HepG2 (cell line): Measurements from ENCODE around the gene OCIAD2. TPM values are rescaled to one million over a fixed set of nuclear protein-coding genes. Genes with fewer than 3 reads are reported as not detected.

Experiments
- ATAC-seq: fragments of 200-7000 bp; cut with Tn5 transposase; 3 replicates; pipeline ENCODE4 v1.9.1; 2020; ENCODE audit warnings: mild to moderate bottlenecking, moderate library complexity
- BruUV-seq: library from RNA; stranded (reverse); fragments of 400-500 nt; replicated peaks from 2 replicates; lab custom pipeline; 2021; lab: Mats Ljungman, UMichigan
- CTCF ChIA-PET: fragments of 300-600 bp; formaldehyde crosslinking; extraction: SDS; loops from one replicate; lab custom pipeline; 2021; ENCODE audit warnings: low total read pairs, inconsistent platforms, low intra/inter-chr PET ratio; lab: Yijun Ruan, JAX
- POLR2A ChIA-PET: fragments of 350-600 bp; sonication (Branson Sonifier 250); formaldehyde crosslinking; loops from one replicate; lab custom pipeline; 2020; ENCODE audit warnings: antibody characterized with exemption, inconsistent platforms; lab: Yijun Ruan, JAX
- DNase-seq: peaks from one replicate; pipeline ENCODE4 v3.0.0-alpha.2; 2015; ENCODE audit warnings: low spot score
- FAIRE-seq: peaks from 3 replicates; lab custom pipeline; 2011; peaks lifted over from hg19 to GRCh38; lab: Jason Lieb, UNC
- H2AFZ ChIP-seq: one replicate; pipeline ENCODE4 v1.6.1; 2011; ENCODE audit warnings: low read length, inconsistent platforms
- H3K27ac ChIP-seq: fragments of 300-600 bp; 3 replicates; pipeline ENCODE4 v1.8.0; 2011; ENCODE audit warnings: mixed run types, mild to moderate bottlenecking, mixed read lengths, low read length, inconsistent platforms; ENCODE audit not compliant: insufficient read depth; ENCODE audit errors: extremely low read length
- H3K27me3 ChIP-seq, 2 experiments: fragments of 200-600 bp in 1 of 2; 2 replicates in 1 of 2; 3 replicates in 1 of 2; pipeline versions ENCODE4 v1.6.0 to v1.8.0; 2011; ENCODE audit warnings: low read length in 2 of 2, mild to moderate bottlenecking in 2 of 2, moderate library complexity in 2 of 2, inconsistent platforms in 1 of 2; ENCODE audit not compliant: insufficient read depth in 2 of 2, control insufficient read depth in 1 of 2
- H3K36me3 ChIP-seq, 2 experiments: fragments of 200-600 bp in 1 of 2; replicated peaks in 1 of 2; 2 replicates in 1 of 2; 3 replicates in 1 of 2; pipeline versions ENCODE4 v1.5.1 to v1.8.0; 2011; ENCODE audit warnings: low read length in 2 of 2, inconsistent platforms in 1 of 2; ENCODE audit not compliant: insufficient read depth in 2 of 2, control insufficient read depth in 1 of 2
- H3K4me1 ChIP-seq: 2 replicates; pipeline ENCODE4 v1.5.1; 2012; ENCODE audit warnings: low read length, inconsistent platforms; ENCODE audit not compliant: insufficient read depth
- H3K4me2 ChIP-seq: 2 replicates; pipeline ENCODE4 v1.6.0; 2011; ENCODE audit warnings: low read depth, low read length, inconsistent platforms
- H3K4me3 ChIP-seq, 3 experiments: fragments of 200-600 bp in 1 of 3; sonication (generic), shearing (Covaris generic) in 1 of 3; replicated peaks in 1 of 3; 2 replicates each; pipeline ENCODE4 v1.5.1; 2011 to 2016; ENCODE audit warnings: low read length in 3 of 3, inconsistent platforms in 2 of 3, low read depth in 2 of 3, mild to moderate bottlenecking in 2 of 3, control low read depth in 1 of 3, mixed read lengths in 1 of 3; ENCODE audit not compliant: insufficient read depth in 1 of 3
- H3K79me2 ChIP-seq: one replicate; pipeline ENCODE4 v1.6.1; 2011; ENCODE audit warnings: low read length, inconsistent platforms; ENCODE audit not compliant: insufficient read depth
- H3K9ac ChIP-seq: 2 replicates; pipeline ENCODE4 v1.6.0; 2011; ENCODE audit warnings: mild to moderate bottlenecking, low read depth, low read length, inconsistent platforms; ENCODE audit not compliant: insufficient read depth
- H3K9me3 ChIP-seq: 2 replicates; pipeline ENCODE4 v1.5.1; 2012; ENCODE audit warnings: mild to moderate bottlenecking, low read length
- H4K20me1 ChIP-seq: 2 replicates; pipeline ENCODE4 v1.6.0; 2011; ENCODE audit warnings: inconsistent platforms, mild to moderate bottlenecking, low read length, moderate library complexity; ENCODE audit not compliant: insufficient read depth
- CHCHD3 ChIP-seq: sonication (generic); formaldehyde crosslinking; IDR thresholded peaks from 2 replicates; pipeline ENCODE4 v1.8.0; 2022; ENCODE audit warnings: mild to moderate bottlenecking, missing genetic modification reagents, moderate library complexity
- GPN1 ChIP-seq: sonication (generic); formaldehyde crosslinking; IDR thresholded peaks from 2 replicates; pipeline ENCODE4 v1.5.1; 2020; ENCODE audit warnings: missing genetic modification reagents, borderline replicate concordance
- KAT2B ChIP-seq: fragments of 150-350 bp; IDR thresholded peaks from 2 replicates; pipeline ENCODE4 v1.6.1; 2014; ENCODE audit warnings: low read depth, low read length, borderline replicate concordance
- MED13 ChIP-seq: sonication (generic); formaldehyde crosslinking; IDR thresholded peaks from 2 replicates; pipeline ENCODE4 v1.5.0; 2020; ENCODE audit warnings: missing genetic modification reagents
- MLLT10 ChIP-seq: sonication (generic); formaldehyde crosslinking; IDR thresholded peaks from 2 replicates; pipeline ENCODE4 v1.4.0; 2020; ENCODE audit warnings: missing genetic modification reagents
- MZF1 ChIP-seq: sonication (generic); formaldehyde crosslinking; IDR thresholded peaks from 2 replicates; pipeline ENCODE4 v1.8.1; 2023; ENCODE audit warnings: mild to moderate bottlenecking, missing genetic modification reagents, borderline replicate concordance
- NKX3-1 ChIP-seq: sonication (generic); formaldehyde crosslinking; IDR thresholded peaks from 2 replicates; pipeline ENCODE4 v1.5.0; 2020; ENCODE audit warnings: missing genetic modification reagents
- PCBP2 ChIP-seq: fragments of 200-400 bp; formaldehyde crosslinking; optimal IDR thresholded peaks from 2 replicates; pipeline ENCODE3; 2018; ENCODE audit warnings: low read length, low read depth; ENCODE audit not compliant: poor library complexity, severe bottlenecking
- RORA ChIP-seq: sonication (generic); formaldehyde crosslinking; IDR thresholded peaks from 2 replicates; pipeline ENCODE4 v1.5.0; 2020; ENCODE audit warnings: mild to moderate bottlenecking, missing genetic modification reagents, moderate library complexity
- SP1 ChIP-seq, 2 experiments: fragments of 450-650 bp in 1 of 2; sonication (generic) in 1 of 2; formaldehyde crosslinking in 1 of 2; IDR thresholded peaks; 2 replicates each; pipeline versions ENCODE4 v1.4.0 to v1.6.1; 2016 to 2020; ENCODE audit warnings: missing genetic modification reagents in 1 of 2
- SRY ChIP-seq: sonication (generic); formaldehyde crosslinking; IDR thresholded peaks from 2 replicates; pipeline ENCODE4 v1.8.0; 2022; ENCODE audit warnings: mild to moderate bottlenecking, missing genetic modification reagents
- TERF1 ChIP-seq: sonication (generic); formaldehyde crosslinking; IDR thresholded peaks from 2 replicates; pipeline ENCODE4 v1.8.0; 2022; ENCODE audit warnings: mild to moderate bottlenecking, missing genetic modification reagents, moderate library complexity
- TGIF2 ChIP-seq: IDR thresholded peaks from 2 replicates; pipeline ENCODE4 v1.6.1; 2016; ENCODE audit warnings: control low read depth, missing compliant biosample characterization
- ZBTB8A ChIP-seq: sonication (generic); formaldehyde crosslinking; IDR thresholded peaks from 2 replicates; pipeline ENCODE4 v1.4.0; 2020; ENCODE audit warnings: mild to moderate bottlenecking, low read depth, missing genetic modification reagents, borderline replicate concordance
- ZNF460 ChIP-seq: sonication (generic); formaldehyde crosslinking; IDR thresholded peaks from 2 replicates; pipeline ENCODE4 v1.5.1; 2020; ENCODE audit warnings: missing genetic modification reagents, mild to moderate bottlenecking, borderline replicate concordance
- ZNF768 ChIP-seq: sonication (generic); formaldehyde crosslinking; IDR thresholded peaks from 2 replicates; pipeline ENCODE4 v1.4.0; 2020; ENCODE audit warnings: missing genetic modification reagents
- WGBS: methylation state at CpG from one replicate; pipeline ENCODE4 v1.1.6; 2017; ENCODE audit warnings: low lambda C conversion rate; 5-methylcytosine and 5-hydroxymethylcytosine counted together
- in situ Hi-C: cut with HindIII; loops from 2 replicates; pipeline ENCODE4 v1.10.0; 2017; ENCODE audit warnings: low pct_unique_long_range_greater_than_20kb; ENCODE audit not compliant: extremely low pct_ligation_motif_present
- intact Hi-C: fragments of 100-400 bp; cut with micrococcal nuclease; formaldehyde crosslinking; loops from one replicate; pipeline ENCODE4 v1.10.0; 2022; ENCODE audit not compliant: unreplicated experiment
- polyA plus RNA-seq, 8 experiments: library from polyadenylated mRNA; depleted of rRNA in 3 of 8; stranded (reverse) in 7 of 8; unstranded in 1 of 8; fragments of >200 nt; fragmentation: Illumina TruSeq in 4 of 8; extraction: Trizol in 4 of 8; gene quantifications; 2 replicates each; pipeline versions ENCODE4 v1.2.1 to v1.2.3, GENCODE V29; 2011 to 2016; ENCODE audit warnings: low read depth in 4 of 8, missing spikeins in 1 of 8, mixed read lengths in 1 of 8; ENCODE audit not compliant: insufficient read depth in 1 of 8
- total RNA-seq, 5 experiments: library from RNA; depleted of rRNA; stranded (reverse); fragments of >200 nt; fragmentation: Illumina TruSeq; extraction: Trizol; gene quantifications; 2 replicates each; pipeline ENCODE4 v1.2.3, GENCODE V29; 2016; ENCODE audit warnings: low read depth in 1 of 5
- TF ChIP-seq, protein P1 (sequence below): sonication (generic); formaldehyde crosslinking; IDR thresholded peaks from 2 replicates; pipeline ENCODE4 v1.9.0; 2022; ENCODE audit warnings: low read depth, missing genetic modification reagents

The OCIAD2 gene
- total and polyA plus RNA-seq, 2 of the 13 experiments (the other 11 are each of a cell fraction or from before 2014, with no cell fraction given): not detected

- no peaks in the 10 kb centered on the region for H3K9me3 ChIP-seq
- DNase-seq (no peak), ATAC-seq (no peak), FAIRE-seq (no peak)
- H3K27ac ChIP-seq: no peak overlapping the region
- WGBS: 47% methylated on average over 1 of the region's 1 CpG
- no peaks in the 10 kb centered on the region for H3K27me3 ChIP-seq
- no peaks in the 10 kb centered on the region for H3K4me1 ChIP-seq
- H2AFZ ChIP-seq: no peak overlapping the region
- CTCF ChIA-PET: no interaction called here
- in situ Hi-C loops (no loop called here), intact Hi-C loops (no loop called here)
- no peak overlapping the region for H3K9ac ChIP-seq
- H3K4me2 ChIP-seq: no peak overlapping the region
- TF ChIP-seq RORA (CRISPR knock-in tag) (no peak), PCBP2 (no peak), KAT2B (no peak), SP1 (IDR thresholded peaks at IDR 0.05) (no peak), SP1 (CRISPR knock-in tag; IDR thresholded peaks at IDR 0.05) (no peak), GPN1 (no peak), ZBTB8A (CRISPR knock-in tag) (no peak), TERF1 (CRISPR knock-in tag) (no peak), TGIF2 (CRISPR knock-in tag) (no peak), NKX3-1 (CRISPR knock-in tag) (no peak), MLLT10 (CRISPR knock-in tag) (no peak), ZNF460 (CRISPR knock-in tag) (no peak), CHCHD3 (CRISPR knock-in tag) (no peak), ZNF768 (CRISPR knock-in tag) (no peak), MZF1 (CRISPR knock-in tag) (no peak), SRY (no peak), MED13 (CRISPR knock-in tag) (no peak)
- TF ChIP-seq, protein P1, sequence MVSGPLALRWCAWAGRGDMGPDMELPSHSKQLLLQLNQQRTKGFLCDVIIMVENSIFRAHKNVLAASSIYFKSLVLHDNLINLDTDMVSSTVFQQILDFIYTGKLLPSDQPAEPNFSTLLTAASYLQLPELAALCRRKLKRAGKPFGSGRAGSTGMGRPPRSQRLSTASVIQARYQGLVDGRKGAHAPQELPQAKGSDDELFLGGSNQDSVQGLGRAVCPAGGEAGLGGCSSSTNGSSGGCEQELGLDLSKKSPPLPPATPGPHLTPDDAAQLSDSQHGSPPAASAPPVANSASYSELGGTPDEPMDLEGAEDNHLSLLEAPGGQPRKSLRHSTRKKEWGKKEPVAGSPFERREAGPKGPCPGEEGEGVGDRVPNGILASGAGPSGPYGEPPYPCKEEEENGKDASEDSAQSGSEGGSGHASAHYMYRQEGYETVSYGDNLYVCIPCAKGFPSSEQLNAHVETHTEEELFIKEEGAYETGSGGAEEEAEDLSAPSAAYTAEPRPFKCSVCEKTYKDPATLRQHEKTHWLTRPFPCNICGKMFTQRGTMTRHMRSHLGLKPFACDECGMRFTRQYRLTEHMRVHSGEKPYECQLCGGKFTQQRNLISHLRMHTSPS (CRISPR knock-in tag): no peak
- H3K4me3 ChIP-seq: no peak overlapping the region
- no peaks in the 10 kb centered on the region for H3K36me3 ChIP-seq
- POLR2A ChIA-PET: no interaction called here
- no TSS peak for BruUV-seq
- H4K20me1 ChIP-seq: no peaks in the 10 kb centered on the region
- no peaks in the 10 kb centered on the region for H3K79me2 ChIP-seq
Observed at GRCh38 chr4:48854395-48854683, 52.2 kb downstream of the OCIAD2 start.
